Stimulated activated naive CD8-positive, alpha-beta T cell treated with anti-CD3 and anti-CD28 coated beads, Interleukin-15, amount 100 ng/mL, for 72 hours (primary cell): ENCODE results near the gene SUPT20H.

Experiments
- ATAC-seq: fragments of 150-1000 bp; cut with Tn5 transposase; 2 replicates; pipeline ENCODE4 v1.10.0; 2021; ENCODE audit warnings: mild to moderate bottlenecking, moderate library complexity
- DNase-seq, 2 donors: peaks; one replicate each; pipeline ENCODE4 v3.0.0; 2021 to 2022
- H3K27ac Mint-ChIP-seq, 2 donors: one replicate each; pipeline ENCODE4 v1.8.0; 2022; ENCODE audit warnings: mild to moderate bottlenecking in 2 of 2, mixed read lengths in 2 of 2, moderate library complexity in 2 of 2
- H3K27me3 Mint-ChIP-seq: one replicate; pipeline ENCODE4 v1.8.0; 2022; ENCODE audit warnings: mixed read lengths
- H3K4me1 Mint-ChIP-seq: one replicate; pipeline ENCODE4 v1.8.0; 2022; ENCODE audit warnings: mild to moderate bottlenecking, mixed read lengths
- H3K4me3 Mint-ChIP-seq, 2 donors: one replicate each; pipeline ENCODE4 v1.8.0; 2022; ENCODE audit warnings: mild to moderate bottlenecking in 2 of 2, mixed read lengths in 2 of 2, moderate library complexity in 1 of 2
- H3K9me3 Mint-ChIP-seq, 2 donors: one replicate each; pipeline ENCODE4 v1.8.0; 2022; ENCODE audit warnings: mixed read lengths in 2 of 2

The SUPT20H gene

GRCh38 chr13:37058910-37059847 lies at the start of gene SUPT20H:
SUPT20H (minus strand) TSS chr13:37059688; CDS start chr13:37051490, 8,198 bp downstream.
- no peaks in the 10 kb centered on the region for H3K9me3 Mint-ChIP-seq
- H3K27ac Mint-ChIP-seq = peak within 1 kb of the TSS; percentile 99
- ATAC-seq (peak; percentile 99), DNase-seq (peak; percentile 88 to 90)
- H3K27me3 Mint-ChIP-seq = no peaks in the 10 kb centered on the region
- H3K4me3 Mint-ChIP-seq = peak within 1 kb of the TSS; percentile 91
- H3K4me1 Mint-ChIP-seq = peaks cover 27% of the 10 kb centered on the region

GRCh38 chr13:37109051-37109678 lies 49.7 kb upstream of the SUPT20H start:
- DNase-seq = no peak
- H3K27ac Mint-ChIP-seq = no peak overlapping the region
- ATAC-seq = no peak
- H3K4me1 Mint-ChIP-seq = no peaks in the 10 kb centered on the region
- no peaks in the 10 kb centered on the region for H3K27me3 Mint-ChIP-seq
- no peak overlapping the region for H3K4me3 Mint-ChIP-seq
- H3K9me3 Mint-ChIP-seq = no peaks in the 10 kb centered on the region

- Mint-ChIP-seq H3K9me3 (no peaks in the 10 kb centered on the region), H3K4me1 (no peaks in the 10 kb centered on the region), H3K27me3 (no peaks in the 10 kb centered on the region), H3K4me3 (no peak overlapping the region), H3K27ac (no peak overlapping the region)
- DNase-seq (no peak), ATAC-seq (no peak)
Observed at GRCh38 chr13:37107868-37108267, 48.4 kb upstream of the SUPT20H start.

- H3K27me3 Mint-ChIP-seq = no peaks in the 10 kb centered on the region
- no peaks in the 10 kb centered on the region for H3K4me1 Mint-ChIP-seq
- ATAC-seq (no peak), DNase-seq (no peak)
- H3K27ac Mint-ChIP-seq = no peak overlapping the region
- no peaks in the 10 kb centered on the region for H3K9me3 Mint-ChIP-seq
- no peak overlapping the region for H3K4me3 Mint-ChIP-seq
Observed at GRCh38 chr13:37107456-37107855, 48.0 kb upstream of the SUPT20H start.

GRCh38 chr13:37106642-37107041 lies 47.2 kb upstream of the SUPT20H start:
- no peak overlapping the region for H3K27ac Mint-ChIP-seq
- no peaks in the 10 kb centered on the region for H3K4me1 Mint-ChIP-seq
- no peaks in the 10 kb centered on the region for H3K27me3 Mint-ChIP-seq
- no peak overlapping the region for H3K4me3 Mint-ChIP-seq
- no peaks in the 10 kb centered on the region for H3K9me3 Mint-ChIP-seq
- ATAC-seq (no peak), DNase-seq (no peak)

- Mint-ChIP-seq H3K27ac (no peak within 1 kb of the TSS), H3K9me3 (no peaks in the 10 kb centered on the region), H3K27me3 (no peaks in the 10 kb centered on the region), H3K4me3 (no peak within 1 kb of the TSS), H3K4me1 (no peaks in the 10 kb centered on the region)
- no peak for ATAC-seq
- DNase-seq = no peak
Observed at GRCh38 chr13:37105251-37105714, 45.8 kb upstream of the SUPT20H start, which contains the start of gene CSNK1A1L. CSNK1A1L (minus strand) TSS chr13:37105664; CDS start chr13:37105256, 408 bp downstream.

GRCh38 chr13:37102896-37103295 lies 43.4 kb upstream of the SUPT20H start:
- Mint-ChIP-seq H3K4me3 (no peak overlapping the region), H3K27ac (no peak overlapping the region), H3K4me1 (no peaks in the 10 kb centered on the region), H3K27me3 (no peaks in the 10 kb centered on the region), H3K9me3 (no peaks in the 10 kb centered on the region)
- no peak for DNase-seq
- ATAC-seq = no peak

GRCh38 chr13:37101201-37101600 lies 41.7 kb upstream of the SUPT20H start:
- H3K9me3 Mint-ChIP-seq = no peaks in the 10 kb centered on the region
- H3K27ac Mint-ChIP-seq = no peak overlapping the region
- ATAC-seq (no peak), DNase-seq (no peak)
- H3K4me3 Mint-ChIP-seq = no peak overlapping the region
- H3K27me3 Mint-ChIP-seq = no peaks in the 10 kb centered on the region
- H3K4me1 Mint-ChIP-seq = peaks cover 9% of the 10 kb centered on the region

GRCh38 chr13:37100731-37101130 lies 41.2 kb upstream of the SUPT20H start:
- H3K9me3 Mint-ChIP-seq = no peaks in the 10 kb centered on the region
- H3K27me3 Mint-ChIP-seq = no peaks in the 10 kb centered on the region
- peaks cover 9% of the 10 kb centered on the region for H3K4me1 Mint-ChIP-seq
- ATAC-seq (no peak), DNase-seq (no peak)
- H3K4me3 Mint-ChIP-seq = no peak overlapping the region
- no peak overlapping the region for H3K27ac Mint-ChIP-seq

GRCh38 chr13:37097076-37097475 lies 37.6 kb upstream of the SUPT20H start:
- no peak for ATAC-seq
- H3K4me3 Mint-ChIP-seq = no peak overlapping the region
- H3K27me3 Mint-ChIP-seq = peaks cover 10% of the 10 kb centered on the region

GRCh38 chr13:37094840-37095239 lies 35.4 kb upstream of the SUPT20H start:
- DNase-seq = no peak
- no peak for ATAC-seq
- Mint-ChIP-seq H3K4me1 (peaks cover 9% of the 10 kb centered on the region), H3K27me3 (peaks cover 10% of the 10 kb centered on the region), H3K9me3 (no peaks in the 10 kb centered on the region), H3K4me3 (no peak overlapping the region), H3K27ac (no peak overlapping the region)

More at GRCh38 chr13:37097076-37097475, 37.6 kb upstream of the SUPT20H start:
- H3K4me1 Mint-ChIP-seq = peaks cover 9% of the 10 kb centered on the region
- H3K9me3 Mint-ChIP-seq = no peaks in the 10 kb centered on the region
- DNase-seq = no peak
- H3K27ac Mint-ChIP-seq = no peak overlapping the region

GRCh38 chr13:37094099-37094498 lies 34.6 kb upstream of the SUPT20H start:
- DNase-seq (no peak), ATAC-seq (no peak)
- Mint-ChIP-seq H3K27ac (no peak overlapping the region), H3K4me3 (no peak overlapping the region), H3K27me3 (peaks cover 10% of the 10 kb centered on the region), H3K4me1 (peaks cover 9% of the 10 kb centered on the region), H3K9me3 (no peaks in the 10 kb centered on the region)

GRCh38 chr13:37091835-37092234 lies 32.3 kb upstream of the SUPT20H start:
- Mint-ChIP-seq H3K27ac (no peak overlapping the region), H3K9me3 (no peaks in the 10 kb centered on the region), H3K4me1 (peaks cover under 1% of the 10 kb centered on the region), H3K4me3 (no peak overlapping the region), H3K27me3 (peaks cover 10% of the 10 kb centered on the region)
- ATAC-seq (no peak), DNase-seq (no peak)

GRCh38 chr13:37090912-37091311 lies 31.4 kb upstream of the SUPT20H start:
- no peak for DNase-seq
- H3K9me3 Mint-ChIP-seq = no peaks in the 10 kb centered on the region
- H3K4me3 Mint-ChIP-seq = no peak overlapping the region
- no peak overlapping the region for H3K27ac Mint-ChIP-seq
- no peak for ATAC-seq
- H3K4me1 Mint-ChIP-seq = no peaks in the 10 kb centered on the region
- peaks cover 10% of the 10 kb centered on the region for H3K27me3 Mint-ChIP-seq

- no peak for DNase-seq
- peaks cover 10% of the 10 kb centered on the region for H3K27me3 Mint-ChIP-seq
- no peaks in the 10 kb centered on the region for H3K4me1 Mint-ChIP-seq
- H3K9me3 Mint-ChIP-seq = no peaks in the 10 kb centered on the region
- no peak overlapping the region for H3K27ac Mint-ChIP-seq
- no peak overlapping the region for H3K4me3 Mint-ChIP-seq
- ATAC-seq = no peak
Observed at GRCh38 chr13:37089495-37089894, 30.0 kb upstream of the SUPT20H start.

GRCh38 chr13:37087486-37087885 lies 28.0 kb upstream of the SUPT20H start:
- Mint-ChIP-seq H3K4me1 (no peaks in the 10 kb centered on the region), H3K27ac (no peak overlapping the region), H3K27me3 (peaks cover 3% of the 10 kb centered on the region), H3K4me3 (no peak overlapping the region), H3K9me3 (no peaks in the 10 kb centered on the region)
- DNase-seq = no peak
- ATAC-seq = no peak
